ENCODE results near the gene IPO8. TPM values are rescaled to one million over a fixed set of nuclear protein-coding genes. Genes with fewer than 3 reads are reported as not detected.

IPO8 gene
- total and polyA plus RNA-seq, 2 of the 8 experiments (the other 6 are each of a cell fraction or from before 2014, with no cell fraction given): 7.2 to 59.8 TPM

DNA sequence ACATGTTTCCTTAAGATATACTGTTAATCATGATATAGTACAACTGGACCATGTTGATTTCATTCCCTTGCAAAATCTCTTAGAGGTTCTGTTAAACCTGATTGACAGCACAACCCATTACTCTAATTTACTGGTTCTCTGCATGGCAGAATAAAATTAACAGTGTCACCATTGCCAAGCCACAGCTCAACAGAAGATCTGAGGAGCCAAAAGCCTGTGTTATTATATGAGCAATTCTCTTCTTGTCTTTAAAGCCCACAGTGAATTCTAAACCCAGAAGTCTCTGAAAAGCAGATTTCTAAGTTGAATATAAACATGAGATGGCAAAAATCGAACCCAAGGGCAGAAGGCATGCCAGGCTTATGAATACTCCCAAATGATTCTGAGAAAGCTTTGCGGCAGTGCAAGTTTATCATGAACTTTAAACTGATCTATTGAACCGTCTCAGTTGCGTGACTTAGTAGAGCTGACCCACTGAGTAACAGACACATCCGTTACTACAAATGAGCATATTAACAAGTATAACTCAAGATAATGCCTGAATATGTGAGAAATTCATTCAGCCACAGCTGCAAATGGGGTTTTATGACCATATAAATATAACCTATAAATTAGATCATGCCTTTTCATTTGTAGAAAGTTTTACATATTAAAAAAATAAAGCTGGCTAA is 78.2 kb downstream of the IPO8 start:
- Histone ChIP-seq H2BK12ac (ENCODE audit: low read depth, low read length) (no peak overlapping the region), H3K18ac (ENCODE audit: extremely low read depth, low read length) (no peak overlapping the region), H3K36me3 (ENCODE audit: control insufficient read depth in 2 of 4, insufficient read depth in 4 of 4, low read length in 3 of 4) (no peaks in the 10 kb centered on the region), H4K8ac (ENCODE audit: extremely low read depth, insufficient read depth, low read length) (no peak overlapping the region), H2BK120ac (replicated peaks; ENCODE audit: low read depth, low read length) (no peak overlapping the region), H2AK5ac (ENCODE audit: low read depth, low read length) (no peak overlapping the region), H4K5ac (ENCODE audit: insufficient read length, low read depth, low read length) (no peak overlapping the region), H3K4ac (replicated peaks; ENCODE audit: insufficient read length, low read depth, low read length) (no peak overlapping the region), H2BK15ac (ENCODE audit: low read length) (no peak overlapping the region), H3K27me3 (replicated peaks in 1 of 4; ENCODE audit: control insufficient read depth in 3 of 4, extremely low read depth in 1 of 4, insufficient read depth in 3 of 4, low read length in 3 of 4) (no peaks in the 10 kb centered on the region), H2AFZ (ENCODE audit: low read length) (no peak overlapping the region), H3K4me2 (ENCODE audit: insufficient read depth in 1 of 2, low read depth in 2 of 2, low read length in 2 of 2) (no peak overlapping the region), H3K14ac (ENCODE audit: insufficient read length) (no peak overlapping the region), H3K4me3 (ENCODE audit: extremely low read depth in 1 of 4, insufficient read depth in 2 of 4, low read depth in 3 of 4, low read length in 4 of 4) (no peak overlapping the region), H2BK5ac (ENCODE audit: low read depth, low read length) (no peak overlapping the region), H3K9me3 (ENCODE audit: insufficient read depth in 2 of 2, low read depth in 1 of 2, low read length in 1 of 2) (no peaks in the 10 kb centered on the region), H3K4me1 (replicated peaks in 1 of 4; ENCODE audit: control insufficient read depth in 3 of 4, insufficient read depth in 4 of 4, low read length in 3 of 4) (no peaks in the 10 kb centered on the region), H3K9ac (replicated peaks in 1 of 4; ENCODE audit: extremely low read depth in 1 of 4, low read depth in 3 of 4, low read length in 3 of 4) (no peak overlapping the region), H3K23me2 (ENCODE audit: low read depth, low read length) (no peaks in the 10 kb centered on the region), H3K79me1 (ENCODE audit: low read depth, low read length) (no peaks in the 10 kb centered on the region), H4K91ac (replicated peaks; ENCODE audit: insufficient read length, low read length) (no peak overlapping the region), H3K79me2 (ENCODE audit: control insufficient read depth in 1 of 2, insufficient read depth in 2 of 2, low read length in 2 of 2) (no peaks in the 10 kb centered on the region), H4K20me1 (replicated peaks in 1 of 2; ENCODE audit: control insufficient read depth in 1 of 2, insufficient read depth in 2 of 2, low read length in 2 of 2) (no peaks in the 10 kb centered on the region), H3K23ac (ENCODE audit: insufficient read length) (no peak overlapping the region), H3K56ac (replicated peaks; ENCODE audit: insufficient read length, low read depth, low read length) (no peak overlapping the region), H3K27ac (ENCODE audit: low read depth, low read length) (no peak overlapping the region), H2BK20ac (ENCODE audit: low read length) (no peak overlapping the region)
- TF ChIP-seq TBP (IDR thresholded peaks at IDR 0.05; ENCODE audit: low read depth, low read length): no peak
- no peak for TF ChIP-seq SIRT6 (IDR thresholded peaks at IDR 0.05; ENCODE audit: low read length)
- TF ChIP-seq TEAD4 (IDR thresholded peaks at IDR 0.05; ENCODE audit: low read depth, low read length): no peak
- TF ChIP-seq TCF12 (IDR thresholded peaks at IDR 0.05; ENCODE audit: low read depth, low read length): no peak
- TF ChIP-seq RFX5 (IDR thresholded peaks at IDR 0.05; ENCODE audit: borderline replicate concordance, low read depth, low read length): no peak
- no peak for TF ChIP-seq TAF7 (optimal IDR thresholded peaks at IDR 0.05; ENCODE audit: borderline replicate concordance, low read depth, low read length)
- TF ChIP-seq POU5F1 (IDR thresholded peaks at IDR 0.05; ENCODE audit: low read depth, low read length): no peak
- DNase-seq (ENCODE audit: low read depth in 1 of 2, low spot score in 2 of 2): no peak
- ChIA-PET POLR2A (ENCODE audit: partially characterized antibody) (no interaction called here), CTCF (ENCODE audit: partially characterized antibody) (no interaction called here)
- WGBS, 2 experiments (ENCODE audit: extremely low coverage in 1 of 2, insufficient coverage in 1 of 2, insufficient read length in 1 of 2, insufficient replicate concordance in 2 of 2, low coverage in 1 of 2, low lambda C conversion rate in 2 of 2, missing lambda C conversion rate in 1 of 2): 94% methylated on average over 5 of the region's 5 CpGs; no CpG with 5 or more reads in 1 of the 2 experiments
- FAIRE-seq: no peak
